GM23248 (cell line): ENCODE measurements around the gene DAB1. TPM values are rescaled to one million over a fixed set of nuclear protein-coding genes. Genes with fewer than 3 reads are reported as not detected.

Experiments used
- DNase-seq: peaks from one replicate; pipeline ENCODE4 v3.0.0-alpha.2; 2015
- H2AFZ ChIP-seq: fragments of 200-600 bp; sonication (generic); 2 replicates; pipeline ENCODE4 v1.6.1; 2016; ENCODE audit warnings: antibody characterized with exemption
- H3F3A ChIP-seq: fragments of 200-600 bp; sonication (generic); 2 replicates; pipeline ENCODE4 v1.6.1; 2016; ENCODE audit warnings: mild to moderate bottlenecking, antibody characterized with exemption, mixed run types; ENCODE audit not compliant: insufficient read depth
- H3K27ac ChIP-seq: fragments of 200-600 bp; sonication (generic); 2 replicates; pipeline ENCODE4 v1.5.1; 2016; ENCODE audit warnings: mild to moderate bottlenecking
- H3K27me3 ChIP-seq: fragments of 200-600 bp; sonication (generic); replicated peaks from 2 replicates; pipeline ENCODE4 v1.6.1; 2016; ENCODE audit warnings: mild to moderate bottlenecking; ENCODE audit not compliant: insufficient read depth
- H3K36me3 ChIP-seq: fragments of 200-600 bp; sonication (generic); 2 replicates; pipeline ENCODE4 v1.6.1; 2016; ENCODE audit warnings: low read depth, mild to moderate bottlenecking
- H3K4me1 ChIP-seq: fragments of 200-600 bp; sonication (generic); 2 replicates; pipeline ENCODE4 v1.6.1; 2016; ENCODE audit warnings: mild to moderate bottlenecking; ENCODE audit not compliant: insufficient read depth
- H3K4me2 ChIP-seq: fragments of 200-600 bp; sonication (generic); one replicate; pipeline ENCODE4 v1.6.1; 2016; ENCODE audit warnings: mild to moderate bottlenecking; ENCODE audit not compliant: unreplicated experiment
- H3K4me3 ChIP-seq: fragments of 200-600 bp; sonication (generic); 2 replicates; pipeline ENCODE4 v1.5.1; 2016; ENCODE audit warnings: mild to moderate bottlenecking
- H3K79me2 ChIP-seq: fragments of 200-600 bp; sonication (generic); 2 replicates; pipeline ENCODE4 v1.6.1; 2016; ENCODE audit warnings: mild to moderate bottlenecking; ENCODE audit not compliant: insufficient read depth
- H3K9ac ChIP-seq: fragments of 200-600 bp; sonication (generic); 2 replicates; pipeline ENCODE4 v1.6.1; 2016; ENCODE audit warnings: mild to moderate bottlenecking
- H3K9me2 ChIP-seq: fragments of 200-600 bp; sonication (generic); 2 replicates; pipeline ENCODE4 v1.6.1; 2016; ENCODE audit warnings: mixed run types, mild to moderate bottlenecking, moderate library complexity; ENCODE audit not compliant: insufficient read depth
- H3K9me3 ChIP-seq: fragments of 200-600 bp; sonication (generic); one replicate; pipeline ENCODE4 v1.6.1; 2017; ENCODE audit warnings: low read depth
- H4K20me1 ChIP-seq: fragments of 200-600 bp; sonication (generic); 2 replicates; pipeline ENCODE4 v1.6.0; 2016; ENCODE audit not compliant: insufficient read depth
- EZH2 ChIP-seq: fragments of 200-600 bp; sonication (generic); IDR thresholded peaks from 2 replicates; pipeline ENCODE4 v1.6.1; 2018; ENCODE audit warnings: antibody characterized with exemption, mild to moderate bottlenecking; ENCODE audit not compliant: insufficient read depth, poor library complexity, severe bottlenecking
- EZH2phosphoT487 ChIP-seq: fragments of 200-600 bp; sonication (generic); IDR thresholded peaks from 2 replicates; pipeline ENCODE4 v1.6.1; 2018; ENCODE audit warnings: antibody characterized with exemption, moderate library complexity, mild to moderate bottlenecking, low read depth; ENCODE audit not compliant: insufficient read depth
- WGBS, 2 experiments: methylation state at CpG; one replicate each; pipeline ENCODE4 v1.1.6; 2015 to 2017; ENCODE audit warnings: low lambda C conversion rate in 2 of 2, low coverage in 1 of 2; ENCODE audit errors: missing lambda C conversion rate in 2 of 2; 5-methylcytosine and 5-hydroxymethylcytosine counted together
- in situ Hi-C: fragments of 300-500 bp; cut with MboI; formaldehyde crosslinking; loops from 2 replicates; pipeline ENCODE4 v1.15.0; 2020
- polyA plus RNA-seq: library from polyadenylated mRNA; unstranded; fragments of >200 nt; fragmentation: Nextera tagmentation; extraction: Ambion mirVana; gene quantifications from 2 replicates; pipeline ENCODE4 v1.2.1, GENCODE V29; 2016
- total RNA-seq: library from RNA; depleted of rRNA; stranded (reverse); fragments of >200 nt; shearing (Covaris generic); gene quantifications from 2 replicates; pipeline ENCODE4 v1.2.3, GENCODE V29; 2014

DAB1 gene
- total and polyA plus RNA-seq, 2 experiments from 2014 or later: 0.11 to 0.39 TPM

DNA sequence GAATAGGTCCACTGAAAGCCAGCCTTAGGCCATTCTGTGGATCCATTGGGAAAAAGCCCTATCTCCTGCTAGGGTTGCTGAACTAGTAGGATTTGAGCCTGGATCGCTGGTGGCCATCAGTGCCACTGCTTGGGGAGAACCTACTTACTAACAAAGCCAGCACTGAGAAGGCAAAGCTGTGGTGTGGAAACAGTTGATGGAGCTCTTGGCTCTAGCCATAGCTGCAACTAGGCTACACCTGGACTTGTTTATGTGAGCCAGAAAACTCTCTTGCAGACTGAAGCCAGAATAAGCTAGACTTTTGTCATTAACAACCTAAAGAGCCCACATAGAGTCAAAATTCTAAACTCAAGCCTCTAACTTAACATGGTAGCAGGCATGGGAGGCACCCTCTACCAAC is 20.7 kb downstream of the DAB1 start:
- H3K36me3 ChIP-seq: no peaks in the 10 kb centered on the region
- no peak overlapping the region for H2AFZ ChIP-seq
- H3K27me3 ChIP-seq: no peaks in the 10 kb centered on the region
- in situ Hi-C loops: no loop called here
- no peaks in the 10 kb centered on the region for H3K79me2 ChIP-seq
- no peaks in the 10 kb centered on the region for H3K4me1 ChIP-seq
- H3K4me3 ChIP-seq: no peak overlapping the region
- H3K9me2 ChIP-seq: no peaks in the 10 kb centered on the region
- no peaks in the 10 kb centered on the region for H4K20me1 ChIP-seq
- H3K9me3 ChIP-seq: no peaks in the 10 kb centered on the region
- no peak overlapping the region for H3K4me2 ChIP-seq
- H3K9ac ChIP-seq: no peak overlapping the region
- no peak for DNase-seq
- TF ChIP-seq EZH2 (no peak), EZH2phosphoT487 (no peak)
- WGBS, 2 experiments: 18 to 38% methylated on average over 1 of the region's 1 CpG
- no peak overlapping the region for H3K27ac ChIP-seq
- H3F3A ChIP-seq: no peaks in the 10 kb centered on the region

DNA sequence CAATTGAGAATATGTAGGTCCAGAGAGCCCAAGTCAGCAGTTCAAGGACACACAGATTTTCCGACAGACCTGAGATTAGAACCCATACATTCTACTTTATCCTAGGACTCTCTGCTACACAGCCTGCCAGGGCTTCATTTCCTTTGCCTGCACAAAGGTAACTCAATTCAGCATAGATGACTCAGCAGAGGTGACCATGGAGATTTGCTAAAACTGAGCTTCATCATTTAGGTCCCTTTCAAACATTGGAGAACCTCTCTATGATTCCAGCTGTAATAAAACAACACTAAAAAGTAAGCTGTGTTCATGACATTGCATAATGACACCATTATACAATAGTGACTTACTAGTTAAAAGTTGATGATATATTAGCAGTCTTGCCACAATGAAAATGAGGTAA is 22.2 kb downstream of the DAB1 start:
- no peak overlapping the region for H3K4me2 ChIP-seq
- no peaks in the 10 kb centered on the region for H3K79me2 ChIP-seq
- H3K9me3 ChIP-seq: no peaks in the 10 kb centered on the region
- H3K4me3 ChIP-seq: no peak overlapping the region
- no peak overlapping the region for H3K27ac ChIP-seq
- H3K27me3 ChIP-seq: no peaks in the 10 kb centered on the region; the same call in 1 of the 2 replicates
- TF ChIP-seq EZH2phosphoT487 (no peak), EZH2 (no peak)
- 62 to 63% methylated on average over 1 of the region's 1 CpG for WGBS, 2 experiments
- H3K4me1 ChIP-seq: no peaks in the 10 kb centered on the region
- no peak for DNase-seq
- no peaks in the 10 kb centered on the region for H3F3A ChIP-seq
- no peaks in the 10 kb centered on the region for H4K20me1 ChIP-seq
- H3K36me3 ChIP-seq: no peaks in the 10 kb centered on the region
- in situ Hi-C loops: no loop called here
- H3K9ac ChIP-seq: no peak overlapping the region
- no peak overlapping the region for H2AFZ ChIP-seq
- no peaks in the 10 kb centered on the region for H3K9me2 ChIP-seq

DNA sequence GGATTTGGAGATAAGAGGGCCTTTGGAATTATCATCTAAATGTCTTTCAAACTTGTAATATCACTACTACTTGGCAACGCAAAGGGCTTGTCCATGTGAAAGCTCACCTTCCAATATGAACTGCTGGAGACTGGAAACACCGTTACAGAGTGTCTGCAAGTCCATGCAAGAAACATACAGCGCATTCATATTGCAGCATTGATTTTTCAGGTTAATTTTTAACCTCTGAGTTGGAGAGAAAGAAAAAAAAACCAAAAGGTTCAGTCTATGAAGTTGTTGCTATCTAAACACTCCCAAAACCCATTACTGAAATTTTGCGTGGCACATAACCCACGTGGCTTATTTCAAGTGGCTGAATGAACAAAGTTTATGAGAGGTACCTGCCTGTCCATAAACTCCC is 23.8 kb downstream of the DAB1 start:
- TF ChIP-seq EZH2 (no peak), EZH2phosphoT487 (no peak)
- DNase-seq: no peak
- in situ Hi-C loops: no loop called here
- H3F3A ChIP-seq: no peaks in the 10 kb centered on the region
- 23 to 29% methylated on average over 5 of the region's 5 CpGs for WGBS, 2 experiments
- no peaks in the 10 kb centered on the region for H3K79me2 ChIP-seq
- no peak overlapping the region for H3K9ac ChIP-seq
- H3K4me1 ChIP-seq: no peaks in the 10 kb centered on the region
- H4K20me1 ChIP-seq: no peaks in the 10 kb centered on the region
- no peaks in the 10 kb centered on the region for H3K9me2 ChIP-seq
- no peak overlapping the region for H3K4me2 ChIP-seq
- no peaks in the 10 kb centered on the region; the same call in 1 of the 2 replicates for H3K27me3 ChIP-seq
- no peak overlapping the region for H2AFZ ChIP-seq
- no peaks in the 10 kb centered on the region for H3K9me3 ChIP-seq
- H3K36me3 ChIP-seq: no peaks in the 10 kb centered on the region
- H3K27ac ChIP-seq: no peak overlapping the region
- H3K4me3 ChIP-seq: no peak overlapping the region

DNA sequence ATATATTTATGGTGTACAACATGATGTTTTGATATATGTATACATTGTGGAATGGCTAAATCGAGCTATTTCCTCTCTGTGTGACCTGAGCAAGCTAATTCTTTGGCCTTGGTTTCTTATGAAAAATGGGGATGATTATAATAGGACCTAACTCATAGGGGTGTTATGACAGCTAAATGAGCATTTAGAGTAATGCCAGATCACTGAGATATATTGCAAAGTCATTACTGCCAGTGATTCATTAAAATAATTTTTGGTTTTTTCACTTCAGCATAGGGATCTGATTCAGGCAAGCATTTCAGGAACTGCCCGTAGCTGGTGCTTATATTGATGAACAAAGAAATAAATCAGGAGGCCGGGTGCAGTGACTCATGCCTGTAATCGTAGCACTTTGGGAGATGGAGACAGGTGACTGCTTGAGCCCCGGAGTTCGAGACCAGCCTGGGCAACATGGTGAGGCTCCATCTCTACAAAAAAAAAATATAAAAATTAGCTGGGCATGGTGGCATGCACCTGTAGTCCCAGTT is 30.7 kb downstream of the DAB1 start:
- peaks cover 10% of the 10 kb centered on the region; the same call in 1 of the 2 replicates for H3K27me3 ChIP-seq

GRCh38 chr1:57385336-57385735 is 38.5 kb downstream of the DAB1 start:
- no peaks in the 10 kb centered on the region for H3K79me2 ChIP-seq
- H3K9ac ChIP-seq: no peak overlapping the region
- H3K9me3 ChIP-seq: no peaks in the 10 kb centered on the region
- no peaks in the 10 kb centered on the region for H3K4me1 ChIP-seq
- WGBS, 2 experiments: 10 to 23% methylated on average over 1 of the region's 1 CpG
- no peaks in the 10 kb centered on the region for H3F3A ChIP-seq
- H4K20me1 ChIP-seq: no peaks in the 10 kb centered on the region
- H3K4me3 ChIP-seq: no peak overlapping the region
- no peak overlapping the region for H3K4me2 ChIP-seq
- in situ Hi-C loops: no loop called here
- H3K9me2 ChIP-seq: no peaks in the 10 kb centered on the region
- no peak overlapping the region for H3K27ac ChIP-seq
- DNase-seq: no peak
- no peaks in the 10 kb centered on the region for H3K27me3 ChIP-seq
- H2AFZ ChIP-seq: no peak overlapping the region
- TF ChIP-seq EZH2 (no peak), EZH2phosphoT487 (no peak)
- no peaks in the 10 kb centered on the region for H3K36me3 ChIP-seq

More for the DNA sequence above, 30.7 kb downstream of the DAB1 start:
- in situ Hi-C loops: no loop called here
- Histone ChIP-seq H3K9ac (no peak overlapping the region), H4K20me1 (no peaks in the 10 kb centered on the region; the same call in 1 of the 2 replicates), H3K79me2 (no peaks in the 10 kb centered on the region), H3K4me3 (no peak overlapping the region), H3K36me3 (no peaks in the 10 kb centered on the region), H3F3A (no peaks in the 10 kb centered on the region), H3K9me3 (no peaks in the 10 kb centered on the region), H3K27ac (no peak overlapping the region), H3K4me2 (no peak overlapping the region), H2AFZ (no peak overlapping the region), H3K4me1 (no peaks in the 10 kb centered on the region), H3K9me2 (no peaks in the 10 kb centered on the region)
- TF ChIP-seq EZH2phosphoT487 (no peak), EZH2 (no peak)
- WGBS, 2 experiments: 25 to 28% methylated on average over 6 of the region's 6 CpGs
- peak; percentile 1 for DNase-seq
